GM12891 (cell line): Measurements from ENCODE around the gene APOL6.

Experiments used
- PAX5 ChIP-seq: IDR thresholded peaks from 2 replicates; pipeline ENCODE4 v1.6.1; 2011; ENCODE audit warnings: low read length, moderate library complexity, mild to moderate bottlenecking; ENCODE audit not compliant: insufficient read depth, severe bottlenecking
- POLR2A ChIP-seq: IDR thresholded peaks from 2 replicates; pipeline ENCODE4 v1.6.1; 2011; ENCODE audit warnings: low read depth, low read length, control low read depth
- POLR2AphosphoS5 ChIP-seq: IDR thresholded peaks from 2 replicates; pipeline ENCODE4 v1.6.1; 2011; ENCODE audit warnings: low read depth, low read length, control low read depth
- SPI1 ChIP-seq: IDR thresholded peaks from 2 replicates; pipeline ENCODE4 v1.6.1; 2011; ENCODE audit warnings: low read depth, low read length, control low read depth

GRCh38 chr22:35624547-35624946 is 23.7 kb upstream of the APOL6 start:
- TF ChIP-seq POLR2A (no peak), POLR2AphosphoS5 (no peak), SPI1 (no peak), PAX5 (no peak)
